AG09319 (cell line): ENCODE results near the gene IFIT5.
"Not testable (repeated sequence)": the region's sequence is repeated elsewhere in the genome, so short reads cannot be mapped to it uniquely, and the experiment has no call there.

Experiments used
- DNase-seq: peaks from one replicate; pipeline ENCODE4 v3.0.0-alpha.2; 2010; ENCODE audit warnings: low read depth; ENCODE audit errors: extremely low read depth
- TF ChIP-seq, protein P1 (sequence below): IDR thresholded peaks from 2 replicates; pipeline ENCODE4 v1.5.1; 2011; ENCODE audit warnings: low read depth, mild to moderate bottlenecking, inconsistent platforms, low read length, moderate library complexity

IFIT5 gene

DNA sequence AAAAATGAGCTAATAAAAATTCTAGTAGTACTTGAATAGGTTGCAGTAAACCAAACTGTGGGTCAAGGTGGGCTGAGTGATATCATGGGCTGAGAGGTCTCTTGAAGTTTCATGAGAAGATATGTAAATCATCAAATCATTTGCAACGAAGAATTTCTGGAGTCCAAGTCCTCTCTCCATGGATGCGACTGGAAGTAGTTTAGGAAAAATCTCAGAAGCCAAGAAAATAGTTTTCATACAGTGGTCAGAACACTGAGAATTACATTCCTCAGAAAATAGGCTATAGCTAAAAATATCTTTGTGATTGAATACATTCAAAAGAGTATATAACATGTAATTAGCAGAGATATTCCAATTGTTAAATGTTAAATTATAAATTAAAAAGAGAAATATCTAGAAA, 25.6 kb upstream of the IFIT5 start:
- no peak for DNase-seq
- TF ChIP-seq, protein P1, sequence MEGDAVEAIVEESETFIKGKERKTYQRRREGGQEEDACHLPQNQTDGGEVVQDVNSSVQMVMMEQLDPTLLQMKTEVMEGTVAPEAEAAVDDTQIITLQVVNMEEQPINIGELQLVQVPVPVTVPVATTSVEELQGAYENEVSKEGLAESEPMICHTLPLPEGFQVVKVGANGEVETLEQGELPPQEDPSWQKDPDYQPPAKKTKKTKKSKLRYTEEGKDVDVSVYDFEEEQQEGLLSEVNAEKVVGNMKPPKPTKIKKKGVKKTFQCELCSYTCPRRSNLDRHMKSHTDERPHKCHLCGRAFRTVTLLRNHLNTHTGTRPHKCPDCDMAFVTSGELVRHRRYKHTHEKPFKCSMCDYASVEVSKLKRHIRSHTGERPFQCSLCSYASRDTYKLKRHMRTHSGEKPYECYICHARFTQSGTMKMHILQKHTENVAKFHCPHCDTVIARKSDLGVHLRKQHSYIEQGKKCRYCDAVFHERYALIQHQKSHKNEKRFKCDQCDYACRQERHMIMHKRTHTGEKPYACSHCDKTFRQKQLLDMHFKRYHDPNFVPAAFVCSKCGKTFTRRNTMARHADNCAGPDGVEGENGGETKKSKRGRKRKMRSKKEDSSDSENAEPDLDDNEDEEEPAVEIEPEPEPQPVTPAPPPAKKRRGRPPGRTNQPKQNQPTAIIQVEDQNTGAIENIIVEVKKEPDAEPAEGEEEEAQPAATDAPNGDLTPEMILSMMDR = no peak

DNA sequence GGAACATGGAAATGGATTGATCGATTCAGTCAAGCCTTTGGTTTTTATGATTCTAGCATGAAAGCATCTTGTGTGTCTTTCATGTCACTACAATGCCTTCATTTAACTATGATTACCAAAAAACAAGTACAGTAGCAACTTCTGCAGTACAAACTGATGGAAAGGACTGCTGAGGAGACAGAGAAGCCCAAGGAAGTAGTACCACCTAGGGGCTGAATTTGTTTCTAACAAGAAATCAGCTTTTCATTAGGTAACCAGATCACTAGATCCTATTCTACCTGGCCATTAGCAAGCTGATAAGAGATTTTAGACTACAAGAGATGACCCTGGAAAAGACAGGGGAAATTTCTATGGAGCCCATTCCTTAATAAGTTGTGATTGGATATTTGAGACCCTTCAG, 25.1 kb upstream of the IFIT5 start:
- no peak for DNase-seq
- TF ChIP-seq, protein P1 = peak; percentile 43

GRCh38 chr10:89390476-89391225, 23.7 kb upstream of the IFIT5 start:
- DNase-seq = no peak
- TF ChIP-seq, protein P1 = no peak

DNA sequence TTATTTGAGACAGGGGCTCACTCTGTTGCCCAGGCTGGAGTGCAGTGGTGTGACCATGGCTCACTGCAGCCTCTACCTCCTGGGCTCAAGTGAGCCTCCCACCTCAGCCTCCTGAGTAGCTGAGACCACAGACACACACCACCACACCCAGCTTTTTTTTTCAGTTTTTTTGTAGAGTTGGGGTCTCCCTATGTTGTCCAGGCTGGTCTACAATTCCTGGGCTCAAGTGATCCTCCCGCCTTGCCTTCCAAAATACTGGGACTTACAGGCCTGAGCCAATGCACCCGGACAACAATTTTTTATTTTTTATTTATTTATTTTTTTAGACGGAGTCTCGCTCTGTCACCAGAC, 23.2 kb upstream of the IFIT5 start:
- not testable (repeated sequence) for DNase-seq

DNA sequence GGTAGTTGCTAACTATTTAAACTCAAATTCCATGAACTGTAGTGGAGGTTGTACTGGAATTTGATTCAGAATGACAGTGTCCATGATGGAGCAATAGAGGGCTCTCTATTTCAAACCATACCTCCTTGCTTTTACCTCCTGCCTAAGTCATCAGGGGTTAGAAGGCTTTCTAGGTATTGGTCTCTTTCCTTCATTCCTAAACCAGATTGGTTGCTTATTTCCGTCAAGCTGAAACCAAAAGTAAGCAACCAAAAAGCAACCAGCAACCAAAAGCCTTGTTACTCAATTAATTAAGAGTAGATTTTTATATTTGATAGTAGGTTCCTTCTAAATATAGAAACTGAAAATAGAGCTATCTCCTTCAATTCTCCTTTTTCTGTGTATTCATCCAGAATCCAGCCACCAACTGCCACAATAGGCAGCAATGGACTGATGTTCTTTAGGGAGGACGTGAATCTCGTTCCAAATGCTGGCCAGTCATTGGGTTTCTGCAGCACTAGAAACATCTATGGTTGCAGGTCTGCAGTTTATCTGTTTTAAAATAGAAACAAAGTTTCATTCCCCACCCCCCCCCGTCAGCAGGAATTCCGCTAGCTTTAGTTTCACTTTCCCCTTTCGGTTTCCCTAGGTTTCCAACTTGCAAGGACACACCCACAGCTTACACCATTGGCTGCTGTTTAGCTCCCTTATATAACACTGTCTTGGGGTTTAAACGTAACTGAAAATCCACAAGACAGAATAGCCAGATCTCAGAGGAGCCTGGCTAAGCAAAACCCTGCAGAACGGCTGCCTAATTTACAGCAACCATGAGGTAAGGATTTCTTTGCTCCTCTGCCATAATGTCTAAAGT, 22.2 kb upstream of the IFIT5 start, which contains the start of gene IFIT1:
Gene IFIT1, plus strand, starts transcription at position 717 of the 850 bp plus-strand sequence. Its CDS starts 90 bp downstream, at position 807.
- TF ChIP-seq, protein P1 = no peak
- peak; percentile 85 for DNase-seq

DNA sequence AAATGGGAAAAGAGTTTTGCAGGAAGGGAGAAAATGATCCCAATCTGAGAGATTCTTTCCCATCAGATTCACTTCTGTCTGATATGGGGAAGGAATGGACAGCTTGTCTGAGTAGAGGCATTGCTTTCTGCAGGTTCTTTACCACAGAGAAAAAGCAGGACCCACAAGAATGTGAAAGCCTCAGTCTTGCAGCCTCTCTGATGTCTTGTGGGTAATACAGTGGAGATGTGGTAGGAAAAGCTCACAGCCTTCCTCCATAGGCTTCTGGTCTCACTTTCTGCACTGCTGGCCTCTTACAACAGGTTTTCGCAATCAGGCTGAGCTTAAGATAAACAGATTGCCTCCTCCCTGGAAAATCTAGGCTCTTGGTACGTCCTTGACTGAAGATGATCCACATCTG, 21.4 kb upstream of the IFIT5 start:
- TF ChIP-seq, protein P1 = no peak
- DNase-seq = peak; percentile 79

DNA sequence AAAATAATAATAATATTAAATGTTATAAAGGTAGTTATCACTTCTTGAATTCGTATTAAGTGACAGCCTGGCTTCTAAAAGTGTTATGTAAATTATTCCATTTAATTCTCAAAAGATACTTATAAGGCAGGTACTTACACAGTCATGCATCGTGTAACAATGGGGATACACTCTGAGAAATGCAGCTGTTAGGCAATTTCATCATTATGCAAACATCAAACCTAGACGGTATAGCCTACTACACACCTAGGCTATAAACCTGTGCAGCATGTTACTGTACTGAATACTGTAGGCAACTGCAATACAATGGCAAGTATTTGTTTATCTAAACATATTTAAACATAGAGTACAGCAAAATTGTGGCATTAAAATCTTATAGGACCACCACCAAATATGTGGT, 20.5 kb upstream of the IFIT5 start:
- DNase-seq = no peak
- TF ChIP-seq, protein P1 = no peak
